D721Med (cell line): Measurements from ENCODE around the gene MINPP1.

Experiments used
- DNase-seq: peaks from one replicate; pipeline ENCODE4 v3.0.0; 2011; ENCODE audit warnings: low spot score; ENCODE audit not compliant: insufficient read length
- FAIRE-seq: peaks from 2 replicates; lab custom pipeline; 2011; peaks lifted over from hg19 to GRCh38; lab: Jason Lieb, UNC
- CTCF ChIP-seq: IDR thresholded peaks from 2 replicates; pipeline ENCODE4 v1.5.1; 2012; ENCODE audit warnings: mild to moderate bottlenecking, control low read depth; ENCODE audit not compliant: insufficient read depth; ENCODE audit errors: missing control alignments

The MINPP1 gene

GRCh38 chr10:87559392-87559791, 54.7 kb downstream of the MINPP1 start:
- no peak for TF ChIP-seq CTCF
- FAIRE-seq (no peak), DNase-seq (no peak)

- no peak for DNase-seq
- no peak for TF ChIP-seq CTCF
- FAIRE-seq: no peak
Observed at GRCh38 chr10:87560495-87561129, 55.9 kb downstream of the MINPP1 start.

- no peak for FAIRE-seq
- TF ChIP-seq CTCF: no peak
- no peak for DNase-seq
Observed at GRCh38 chr10:87562750-87563149, 58.1 kb downstream of the MINPP1 start.

- DNase-seq: no peak
- no peak for FAIRE-seq
- no peak for TF ChIP-seq CTCF
Observed at GRCh38 chr10:87565010-87565409, 60.3 kb downstream of the MINPP1 start.

GRCh38 chr10:87575851-87576250, 71.2 kb downstream of the MINPP1 start:
- FAIRE-seq (no peak), DNase-seq (no peak)
- no peak for TF ChIP-seq CTCF

- FAIRE-seq: no peak
- no peak for TF ChIP-seq CTCF
- DNase-seq: no peak
Observed at GRCh38 chr10:87578160-87578841, 73.6 kb downstream of the MINPP1 start.

GRCh38 chr10:87578842-87579401, 74.2 kb downstream of the MINPP1 start:
- no peak for DNase-seq
- TF ChIP-seq CTCF: no peak
- FAIRE-seq: no peak
